GM18907 (cell line): Measurements from ENCODE around the gene LTB4R.
"Not testable (repeated sequence)": the region's sequence is repeated elsewhere in the genome, so short reads cannot be mapped to it uniquely, and the experiment has no call there.

Experiments
- ATAC-seq: cut with Tn5 transposase; IDR thresholded peaks from one replicate; pipeline ENCODE4 v1.9.1; 2021; ENCODE audit warnings: mild to moderate bottlenecking, moderate library complexity; ENCODE audit not compliant: unreplicated experiment

Gene LTB4R

GRCh38 chr14:24338843-24339242 is 27.5 kb downstream of the LTB4R start:
- ATAC-seq, result no peak

- ATAC-seq, result peak; percentile 94
These were observed 28.2 kb downstream of the LTB4R start, which contains the start of gene RIPK3 for GRCh38 chr14:24339284-24340151. Gene RIPK3 (minus strand): TSS chr14:24339991. CDS start chr14:24339826, 165 bp downstream.

GRCh38 chr14:24340606-24341005 is 29.3 kb downstream of the LTB4R start:
- ATAC-seq, result no peak

- ATAC-seq, result no peak
These were observed 31.6 kb downstream of the LTB4R start for GRCh38 chr14:24342889-24343288.

GRCh38 chr14:24343795-24344660 is 32.7 kb downstream of the LTB4R start:
- ATAC-seq, result no peak

GRCh38 chr14:24347134-24347533 is 35.8 kb downstream of the LTB4R start:
- ATAC-seq, result no peak

GRCh38 chr14:24348186-24348585 is 36.9 kb downstream of the LTB4R start:
- ATAC-seq, result no peak

GRCh38 chr14:24349742-24350141 is 38.4 kb downstream of the LTB4R start:
- no peak for ATAC-seq

GRCh38 chr14:24351517-24351916 is 40.2 kb downstream of the LTB4R start:
- ATAC-seq, result no peak

GRCh38 chr14:24353559-24354481 is 42.5 kb downstream of the LTB4R start:
- no peak for ATAC-seq

- ATAC-seq, result not testable (repeated sequence)
These were observed 43.2 kb downstream of the LTB4R start for GRCh38 chr14:24354482-24354825.

GRCh38 chr14:24355009-24355408 is 43.7 kb downstream of the LTB4R start:
- no peak for ATAC-seq

- no peak for ATAC-seq
These were observed 44.9 kb downstream of the LTB4R start for GRCh38 chr14:24356208-24356607.

- no peak for ATAC-seq
These were observed 49.0 kb downstream of the LTB4R start for GRCh38 chr14:24360281-24360680.

GRCh38 chr14:24361326-24361725 is 50.0 kb downstream of the LTB4R start:
- no peak for ATAC-seq

- ATAC-seq, result no peak
These were observed 51.1 kb downstream of the LTB4R start for GRCh38 chr14:24362241-24362960.

- no peak for ATAC-seq
These were observed 52.1 kb downstream of the LTB4R start for GRCh38 chr14:24363401-24363800.

GRCh38 chr14:24364841-24365240 is 53.5 kb downstream of the LTB4R start:
- no peak for ATAC-seq

GRCh38 chr14:24365600-24366412 is 54.5 kb downstream of the LTB4R start:
- peak; percentile 53 for ATAC-seq
